Keratinocyte (primary cell): ENCODE data around the gene ABCC11. TPM values are rescaled to one million over a fixed set of nuclear protein-coding genes. Genes with fewer than 3 reads are reported as not detected.

Source experiments
- DNase-seq: peaks from one replicate; pipeline ENCODE4 v3.0.0-alpha.2; 2011; ENCODE audit warnings: low read depth, missing footprints, low spot score
- FAIRE-seq: peaks from 2 replicates; lab custom pipeline; 2011; peaks lifted over from hg19 to GRCh38; lab: Jason Lieb, UNC
- H2AFZ ChIP-seq: 2 replicates; pipeline ENCODE4 v1.6.0; 2012; ENCODE audit warnings: low read length, control low read depth, inconsistent platforms; ENCODE audit not compliant: control insufficient read depth
- H3K27ac ChIP-seq: 2 replicates; pipeline ENCODE4 v1.5.1; 2011; ENCODE audit warnings: low read length; ENCODE audit not compliant: control insufficient read depth, insufficient read depth
- H3K27me3 ChIP-seq: 3 replicates; pipeline ENCODE4 v1.6.0; 2011; ENCODE audit warnings: low read length; ENCODE audit not compliant: control insufficient read depth, insufficient read depth; ENCODE audit errors: extremely low read depth
- H3K36me3 ChIP-seq, 2 experiments: 2 replicates in 1 of 2; 3 replicates in 1 of 2; pipeline ENCODE4 v1.5.1; 2011; ENCODE audit warnings: low read length in 2 of 2, mild to moderate bottlenecking in 1 of 2; ENCODE audit not compliant: control insufficient read depth in 2 of 2, insufficient read depth in 2 of 2; ENCODE audit errors: extremely low read depth in 1 of 2
- H3K4me1 ChIP-seq: 3 replicates; pipeline ENCODE4 v1.5.1; 2011; ENCODE audit warnings: low read length; ENCODE audit not compliant: control insufficient read depth, insufficient read depth; ENCODE audit errors: extremely low read depth
- H3K4me2 ChIP-seq: 3 replicates; pipeline ENCODE4 v1.6.0; 2011; ENCODE audit warnings: low read depth, low read length; ENCODE audit not compliant: control insufficient read depth, insufficient read depth; ENCODE audit errors: extremely low read depth
- H3K4me3 ChIP-seq, 3 experiments: fragments of 200-600 bp in 1 of 3; sonication (generic) in 1 of 3; 2 replicates in 2 of 3; 3 replicates in 1 of 3; pipeline ENCODE4 v1.5.1; 2011 to 2016; ENCODE audit warnings: low read length in 3 of 3, mild to moderate bottlenecking in 3 of 3, control low read depth in 2 of 3, inconsistent platforms in 1 of 3, low read depth in 1 of 3, mixed read lengths in 1 of 3, mixed run types in 1 of 3, moderate library complexity in 1 of 3; ENCODE audit not compliant: control insufficient read depth in 2 of 3, insufficient read depth in 2 of 3; ENCODE audit errors: extremely low read depth in 1 of 3
- H3K79me2 ChIP-seq: 2 replicates; pipeline ENCODE4 v1.6.0; 2012; ENCODE audit warnings: low read length; ENCODE audit not compliant: control insufficient read depth, insufficient read depth
- H3K9ac ChIP-seq: 3 replicates; pipeline ENCODE4 v1.6.0; 2011; ENCODE audit warnings: low read length; ENCODE audit not compliant: control insufficient read depth, insufficient read depth; ENCODE audit errors: extremely low read depth
- H3K9me1 ChIP-seq: 3 replicates; pipeline ENCODE4 v1.6.0; 2011; ENCODE audit warnings: low read length; ENCODE audit not compliant: control insufficient read depth, insufficient read depth; ENCODE audit errors: extremely low read depth
- H3K9me3 ChIP-seq: 2 replicates; pipeline ENCODE4 v1.5.1; 2012; ENCODE audit warnings: low read depth, low read length; ENCODE audit not compliant: control insufficient read depth
- H4K20me1 ChIP-seq: 3 replicates; pipeline ENCODE4 v1.6.0; 2011; ENCODE audit warnings: low read length; ENCODE audit not compliant: control insufficient read depth, insufficient read depth; ENCODE audit errors: extremely low read depth
- CTCF ChIP-seq, 3 experiments: IDR thresholded peaks in 1 of 3; conservative IDR thresholded peaks in 1 of 3; optimal IDR thresholded peaks in 1 of 3; 2 replicates in 2 of 3; 3 replicates in 1 of 3; pipeline versions ENCODE3 to v1.5.1; 2011; ENCODE audit warnings: low read length in 3 of 3, mild to moderate bottlenecking in 3 of 3, moderate library complexity in 2 of 3, control low read depth in 1 of 3, inconsistent platforms in 1 of 3; ENCODE audit not compliant: insufficient read depth in 2 of 3; ENCODE audit errors: extremely low read depth in 1 of 3
- EZH2 ChIP-seq: IDR thresholded peaks from one replicate; pipeline ENCODE4 v1.6.1; 2012; ENCODE audit warnings: inconsistent platforms, mild to moderate bottlenecking, low read length, moderate library complexity
- dilution Hi-C: fragments of 300-500 bp; cut with MboI; formaldehyde crosslinking; loops from one replicate; pipeline ENCODE4 v1.7.0; 2020; ENCODE audit warnings: low sequenced_read_pairs; ENCODE audit not compliant: extremely low pct_ligation_motif_present
- polyA plus RNA-seq, 5 experiments: library from polyadenylated mRNA; depleted of rRNA in 3 of 5; stranded (reverse) in 3 of 5; stranded (forward) in 1 of 5; unstranded in 1 of 5; fragments of >200 nt; gene quantifications; 1 replicate in 1 of 5; 2 replicates in 3 of 5; 3 replicates in 1 of 5; pipeline versions ENCODE4 v1.2.1 to v1.2.3, GENCODE V29; 2011 to 2012; ENCODE audit warnings: missing spikeins in 2 of 5, low read depth in 1 of 5, low replicate concordance in 1 of 5

Gene ABCC11
- polyA plus RNA-seq, 1 donor (not counting 4 experiments of a cell fraction or from before 2014, with no cell fraction given): 0.33 TPM

- dilution Hi-C loops: no loop called here
- DNase-seq: peak; percentile 17
- H3K27me3 ChIP-seq: peaks cover 2% of the 10 kb centered on the region
- H3K27ac ChIP-seq: no peak overlapping the region
- H2AFZ ChIP-seq: no peak overlapping the region
- peaks cover 7% of the 10 kb centered on the region for H3K4me1 ChIP-seq
- H3K79me2 ChIP-seq: no peaks in the 10 kb centered on the region
- H3K9me1 ChIP-seq: no peaks in the 10 kb centered on the region
- H3K36me3 ChIP-seq: no peaks in the 10 kb centered on the region
- H3K4me2 ChIP-seq: no peak overlapping the region
- H3K9me3 ChIP-seq: no peaks in the 10 kb centered on the region
- H4K20me1 ChIP-seq: no peaks in the 10 kb centered on the region
- no peak overlapping the region for H3K4me3 ChIP-seq
- FAIRE-seq: peak; percentile 43
- TF ChIP-seq EZH2: no peak
- no peak for TF ChIP-seq CTCF (optimal IDR thresholded peaks at IDR 0.05 in 1 of 3, IDR thresholded peaks at IDR 0.05 in 1 of 3, conservative IDR thresholded peaks at IDR 0.05 in 1 of 3; ENCODE audit: extremely low read depth in 1 of 3, insufficient read depth in 2 of 3, low read length in 3 of 3)
- no peak overlapping the region for H3K9ac ChIP-seq
Observed at GRCh38 chr16:48206594-48207242, 40.6 kb downstream of the ABCC11 start.

GRCh38 chr16:48204825-48205151, 42.6 kb downstream of the ABCC11 start:
- FAIRE-seq (no peak), DNase-seq (no peak)
- Histone ChIP-seq H3K79me2 (no peaks in the 10 kb centered on the region), H3K4me1 (peaks cover 7% of the 10 kb centered on the region), H3K9ac (no peak overlapping the region), H3K9me3 (no peaks in the 10 kb centered on the region), H3K4me2 (no peak overlapping the region), H4K20me1 (no peaks in the 10 kb centered on the region), H3K27ac (no peak overlapping the region), H3K9me1 (no peaks in the 10 kb centered on the region), H2AFZ (no peak overlapping the region), H3K4me3 (no peak overlapping the region), H3K36me3 (no peaks in the 10 kb centered on the region), H3K27me3 (peaks cover 2% of the 10 kb centered on the region)
- no peak for TF ChIP-seq EZH2
- TF ChIP-seq CTCF (optimal IDR thresholded peaks at IDR 0.05 in 1 of 3, IDR thresholded peaks at IDR 0.05 in 1 of 3, conservative IDR thresholded peaks at IDR 0.05 in 1 of 3; ENCODE audit: extremely low read depth in 1 of 3, insufficient read depth in 2 of 3, low read length in 3 of 3): no peak
- dilution Hi-C loops: no loop called here
